OCI-LY1 (cell line): ENCODE data around the gene ANO4.

Source experiments
- EZH2 ChIP-seq: fragments of 200-600 bp; sonication (generic), shearing (Covaris generic); IDR thresholded peaks from 2 replicates; pipeline ENCODE4 v1.8.0; 2017; ENCODE audit warnings: borderline replicate concordance, mixed run types, mild to moderate bottlenecking, antibody characterized with exemption, low read length, moderate library complexity, mixed read lengths
- TF ChIP-seq, protein P1 (sequence below): fragments of 200-600 bp; sonication (generic), shearing (Covaris generic); IDR thresholded peaks from 2 replicates; pipeline ENCODE4 v1.5.1; 2017; ENCODE audit warnings: mild to moderate bottlenecking, antibody characterized with exemption, low read length, moderate library complexity, mixed read lengths

DNA sequence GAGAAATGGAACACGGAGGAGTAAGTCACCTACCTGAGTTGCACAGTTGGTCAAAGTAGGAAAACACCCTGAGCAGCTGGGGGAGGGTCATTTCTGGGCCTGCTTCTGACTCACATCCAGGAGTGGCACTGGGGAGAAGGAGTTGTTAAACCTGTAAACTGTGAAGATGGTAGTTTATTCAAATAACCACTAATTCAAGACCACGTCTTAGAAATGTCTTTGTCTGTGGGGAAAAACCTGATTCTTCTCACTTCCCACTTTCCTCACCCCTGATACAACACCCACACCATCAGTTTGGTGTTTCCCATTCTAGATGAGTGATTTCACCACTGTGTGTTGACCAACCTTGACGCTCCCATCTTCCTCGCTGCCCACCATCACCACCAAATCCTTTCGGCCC lies 207.1 kb downstream of the ANO4 start:
- TF ChIP-seq, protein P1, sequence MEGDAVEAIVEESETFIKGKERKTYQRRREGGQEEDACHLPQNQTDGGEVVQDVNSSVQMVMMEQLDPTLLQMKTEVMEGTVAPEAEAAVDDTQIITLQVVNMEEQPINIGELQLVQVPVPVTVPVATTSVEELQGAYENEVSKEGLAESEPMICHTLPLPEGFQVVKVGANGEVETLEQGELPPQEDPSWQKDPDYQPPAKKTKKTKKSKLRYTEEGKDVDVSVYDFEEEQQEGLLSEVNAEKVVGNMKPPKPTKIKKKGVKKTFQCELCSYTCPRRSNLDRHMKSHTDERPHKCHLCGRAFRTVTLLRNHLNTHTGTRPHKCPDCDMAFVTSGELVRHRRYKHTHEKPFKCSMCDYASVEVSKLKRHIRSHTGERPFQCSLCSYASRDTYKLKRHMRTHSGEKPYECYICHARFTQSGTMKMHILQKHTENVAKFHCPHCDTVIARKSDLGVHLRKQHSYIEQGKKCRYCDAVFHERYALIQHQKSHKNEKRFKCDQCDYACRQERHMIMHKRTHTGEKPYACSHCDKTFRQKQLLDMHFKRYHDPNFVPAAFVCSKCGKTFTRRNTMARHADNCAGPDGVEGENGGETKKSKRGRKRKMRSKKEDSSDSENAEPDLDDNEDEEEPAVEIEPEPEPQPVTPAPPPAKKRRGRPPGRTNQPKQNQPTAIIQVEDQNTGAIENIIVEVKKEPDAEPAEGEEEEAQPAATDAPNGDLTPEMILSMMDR = no peak
- TF ChIP-seq EZH2 = no peak
